Hepatocyte (in vitro differentiated cells): ENCODE data around the gene ARL5A. TPM values are rescaled to one million over a fixed set of nuclear protein-coding genes. Genes with fewer than 3 reads are reported as not detected.

Experiments used
- DNase-seq: peaks from one replicate; pipeline ENCODE4 v3.0.0-alpha.2; 2016; ENCODE audit warnings: low spot score
- H2AFZ ChIP-seq: fragments of 200-600 bp; sonication (generic); 2 replicates; pipeline ENCODE4 v1.6.0; 2016; ENCODE audit warnings: antibody characterized with exemption, mild to moderate bottlenecking
- H3K27ac ChIP-seq: fragments of 200-600 bp; sonication (generic); 2 replicates; pipeline ENCODE4 v1.5.1; 2016; ENCODE audit warnings: mild to moderate bottlenecking
- H3K27me3 ChIP-seq: fragments of 200-600 bp; sonication (generic); 2 replicates; pipeline ENCODE4 v1.6.1; 2016
- H3K36me3 ChIP-seq: fragments of 200-600 bp; sonication (generic); replicated peaks from 2 replicates; pipeline ENCODE4 v1.5.1; 2016; ENCODE audit warnings: low read depth; ENCODE audit not compliant: insufficient read depth
- H3K4me1 ChIP-seq: fragments of 200-600 bp; sonication (generic); 2 replicates; pipeline ENCODE4 v1.5.1; 2016; ENCODE audit warnings: mild to moderate bottlenecking, moderate library complexity; ENCODE audit not compliant: insufficient read depth
- H3K4me2 ChIP-seq: fragments of 200-600 bp; sonication (generic); 2 replicates; pipeline ENCODE4 v1.6.0; 2016
- H3K4me3 ChIP-seq: fragments of 200-600 bp; sonication (generic); 2 replicates; pipeline ENCODE4 v1.5.1; 2016; ENCODE audit warnings: mild to moderate bottlenecking
- H3K79me2 ChIP-seq: fragments of 200-600 bp; sonication (generic); 2 replicates; pipeline ENCODE4 v1.6.0; 2017; ENCODE audit warnings: mild to moderate bottlenecking
- H3K9me2 ChIP-seq: fragments of 200-600 bp; sonication (generic); replicated peaks from 2 replicates; pipeline ENCODE4 v1.6.0; 2017; ENCODE audit warnings: mild to moderate bottlenecking; ENCODE audit not compliant: insufficient read depth
- H3K9me3 ChIP-seq: fragments of 200-600 bp; sonication (generic); 2 replicates; pipeline ENCODE4 v1.5.1; 2016; ENCODE audit warnings: low read depth, mild to moderate bottlenecking
- H4K20me1 ChIP-seq: fragments of 200-600 bp; sonication (generic); 2 replicates; pipeline ENCODE4 v1.6.0; 2016; ENCODE audit warnings: mild to moderate bottlenecking; ENCODE audit not compliant: insufficient read depth, poor library complexity, severe bottlenecking
- CTCF ChIP-seq: fragments of 200-600 bp; sonication (generic); IDR thresholded peaks from 2 replicates; pipeline ENCODE4 v1.5.1; 2016; ENCODE audit warnings: antibody characterized with exemption, mild to moderate bottlenecking; ENCODE audit not compliant: poor library complexity
- EZH2 ChIP-seq: fragments of 200-600 bp; sonication (generic); IDR thresholded peaks from 2 replicates; pipeline ENCODE4 v1.6.1; 2016; ENCODE audit warnings: antibody characterized with exemption, mild to moderate bottlenecking, borderline replicate concordance
- EZH2phosphoT487 ChIP-seq: fragments of 200-600 bp; sonication (generic); IDR thresholded peaks from one replicate; pipeline ENCODE4 v1.6.1; 2018; ENCODE audit warnings: antibody characterized with exemption, mild to moderate bottlenecking, low read depth, moderate library complexity; ENCODE audit not compliant: unreplicated experiment, severe bottlenecking
- WGBS: methylation state at CpG from one replicate; pipeline ENCODE4 v1.1.6; 2016; ENCODE audit warnings: low lambda C conversion rate; ENCODE audit errors: missing lambda C conversion rate; 5-methylcytosine and 5-hydroxymethylcytosine counted together
- polyA plus RNA-seq: library from polyadenylated mRNA; unstranded; fragments of >200 nt; fragmentation: Nextera tagmentation; extraction: Ambion mirVana; gene quantifications from 2 replicates; pipeline ENCODE4 v1.2.1, GENCODE V29; 2016
- total RNA-seq: library from RNA; depleted of rRNA; stranded (reverse); fragments of >200 nt; gene quantifications from 2 replicates; pipeline ENCODE4 v1.2.3, GENCODE V29; 2014

ARL5A gene
- total and polyA plus RNA-seq, 2 experiments from 2014 or later = 23.2 to 68.3 TPM

- Histone ChIP-seq H3K79me2 (no peaks in the 10 kb centered on the region), H3K4me1 (no peaks in the 10 kb centered on the region), H3K9me3 (peaks cover 3% of the 10 kb centered on the region), H3K4me2 (no peak overlapping the region), H3K4me3 (no peak overlapping the region), H3K36me3 (no peaks in the 10 kb centered on the region), H3K9me2 (no peaks in the 10 kb centered on the region), H2AFZ (no peak overlapping the region), H3K27ac (no peak overlapping the region), H4K20me1 (no peaks in the 10 kb centered on the region), H3K27me3 (no peaks in the 10 kb centered on the region)
- TF ChIP-seq CTCF = no peak
- no peak for TF ChIP-seq EZH2
- no peak for TF ChIP-seq EZH2phosphoT487
- no peak for DNase-seq
- 100% methylated on average over 3 of the region's 3 CpGs for WGBS
Measured at GRCh38 chr2:151791545-151791944, 36.7 kb downstream of the ARL5A start.

DNA sequence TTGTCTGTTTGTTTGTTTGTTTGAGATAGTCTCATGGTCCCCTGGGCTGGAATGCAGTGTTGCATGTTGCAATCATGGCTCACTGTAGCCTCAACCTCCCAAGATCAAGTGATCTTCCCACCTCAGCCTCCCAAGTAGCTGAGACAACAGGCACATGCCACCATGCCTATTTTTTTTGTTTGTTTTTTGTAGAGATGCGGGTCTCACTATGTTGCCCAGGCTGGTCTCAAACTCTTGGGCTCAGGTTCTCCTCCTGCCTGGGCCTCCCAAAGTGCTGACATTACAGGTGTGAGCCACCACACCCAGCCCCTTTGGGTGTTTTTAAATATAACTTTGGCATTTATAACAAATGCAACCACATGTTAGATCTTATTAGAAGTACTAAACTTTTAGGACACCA lies 37.5 kb downstream of the ARL5A start:
- WGBS = 100% methylated on average over 1 of the region's 1 CpG
- Histone ChIP-seq H3K79me2 (no peaks in the 10 kb centered on the region), H3K4me2 (no peak overlapping the region), H3K4me3 (no peak overlapping the region), H3K4me1 (no peaks in the 10 kb centered on the region), H3K9me2 (no peaks in the 10 kb centered on the region), H3K27me3 (no peaks in the 10 kb centered on the region), H3K9me3 (peaks cover 3% of the 10 kb centered on the region), H4K20me1 (no peaks in the 10 kb centered on the region), H3K36me3 (no peaks in the 10 kb centered on the region), H2AFZ (no peak overlapping the region), H3K27ac (no peak overlapping the region)
- no peak for DNase-seq
- no peak for TF ChIP-seq CTCF
- TF ChIP-seq EZH2phosphoT487 = no peak
- TF ChIP-seq EZH2 = no peak

DNA sequence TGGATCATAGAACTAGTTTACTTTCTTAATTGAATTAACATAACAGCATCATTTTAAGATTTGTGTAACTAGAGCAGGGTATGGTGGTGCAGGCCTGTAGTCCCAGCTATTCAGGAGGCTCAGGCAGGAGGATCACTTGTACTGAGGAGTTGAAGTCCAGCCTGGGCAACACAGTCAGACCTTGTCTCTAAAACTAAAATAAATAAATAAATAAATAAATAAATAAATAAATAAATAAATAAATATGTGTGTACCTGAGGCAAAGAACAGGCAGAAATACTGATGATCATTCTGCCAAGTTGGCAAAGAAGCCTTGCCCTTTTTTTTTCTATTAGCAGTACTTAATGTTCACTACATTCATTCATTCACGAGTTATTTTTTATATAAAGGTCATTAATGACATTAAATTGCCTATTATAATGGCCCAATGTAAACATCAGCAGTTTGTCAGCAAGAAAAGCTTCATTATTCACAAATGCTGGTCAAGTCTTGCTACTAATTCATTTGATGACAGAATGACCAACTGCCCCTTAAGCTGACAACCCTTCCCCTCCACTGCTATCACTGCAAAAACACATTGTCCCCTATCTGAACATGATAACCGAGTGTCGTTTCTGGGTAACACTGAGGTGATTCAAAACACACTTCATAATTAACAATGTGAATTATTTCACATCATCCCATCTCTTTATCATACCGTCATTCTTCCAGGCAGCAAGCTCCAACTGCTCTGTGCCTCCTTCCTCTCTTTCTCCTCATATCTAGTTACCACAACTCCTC lies 39.0 kb downstream of the ARL5A start:
- H3K27ac ChIP-seq = no peak overlapping the region
- H3K79me2 ChIP-seq = no peaks in the 10 kb centered on the region
- no peaks in the 10 kb centered on the region for H4K20me1 ChIP-seq
- H3K4me1 ChIP-seq = no peaks in the 10 kb centered on the region
- TF ChIP-seq EZH2 (no peak), CTCF (no peak), EZH2phosphoT487 (no peak)
- no peaks in the 10 kb centered on the region for H3K36me3 ChIP-seq
- WGBS = 90% methylated on average over 4 of the region's 4 CpGs
- H3K4me3 ChIP-seq = no peak overlapping the region
- H3K27me3 ChIP-seq = no peaks in the 10 kb centered on the region
- no peak overlapping the region for H3K4me2 ChIP-seq
- peaks cover 3% of the 10 kb centered on the region for H3K9me3 ChIP-seq
- no peaks in the 10 kb centered on the region for H3K9me2 ChIP-seq
- no peak overlapping the region for H2AFZ ChIP-seq
- DNase-seq = no peak
